NCI-H2196 treated with DMSO at 0.1 percent for 48 hours (cell line): ENCODE results near the gene ZNF77.
"Not testable (repeated sequence)": the region's sequence is repeated elsewhere in the genome, so short reads cannot be mapped to it uniquely, and the experiment has no call there.

ENCODE experiments used
- DNase-seq: peaks from one replicate; lab custom pipeline; 2025; ENCODE audit not compliant: unreplicated experiment; lab: John Stamatoyannopoulos, UW

ZNF77 gene

GRCh38 chr19:2970201-2970835 is 25.5 kb upstream of the ZNF77 start:
- DNase-seq = peak; percentile 44

- DNase-seq = peak; percentile 93
These were observed 24.3 kb upstream of the ZNF77 start for GRCh38 chr19:2969104-2969504.

GRCh38 chr19:2967972-2968371 is 23.2 kb upstream of the ZNF77 start:
- DNase-seq = no peak

GRCh38 chr19:2964874-2965273 is 20.1 kb upstream of the ZNF77 start:
- no peak for DNase-seq

GRCh38 chr19:2963631-2964030 is 18.9 kb upstream of the ZNF77 start:
- DNase-seq = not testable (repeated sequence)

- no peak for DNase-seq
These were observed 18.4 kb upstream of the ZNF77 start for GRCh38 chr19:2963122-2963521.

GRCh38 chr19:2962018-2962670 is 17.4 kb upstream of the ZNF77 start:
- DNase-seq = peak; percentile 25

GRCh38 chr19:2960120-2960519 is 15.3 kb upstream of the ZNF77 start:
- DNase-seq = no peak

GRCh38 chr19:2957160-2957559 is 12.4 kb upstream of the ZNF77 start:
- DNase-seq = no peak

- no peak for DNase-seq
These were observed 8.2 kb upstream of the ZNF77 start for GRCh38 chr19:2952953-2953481.

- DNase-seq = peak; percentile 97
These were observed 5.7 kb upstream of the ZNF77 start for GRCh38 chr19:2950286-2951124.

GRCh38 chr19:2949939-2950285 is 5.1 kb upstream of the ZNF77 start:
- DNase-seq = no peak

- no peak for DNase-seq
These were observed 909 bp upstream of the ZNF77 start for GRCh38 chr19:2945575-2946184.

- no peak for DNase-seq
These were observed 382 bp downstream of the ZNF77 start for GRCh38 chr19:2944403-2944774.

- no peak for DNase-seq
These were observed 1.7 kb downstream of the ZNF77 start for GRCh38 chr19:2942928-2943640.

- DNase-seq = not testable (repeated sequence)
These were observed 8.9 kb downstream of the ZNF77 start for GRCh38 chr19:2935863-2936262.

- no peak for DNase-seq
These were observed 11.3 kb downstream of the ZNF77 start for GRCh38 chr19:2933490-2933910.

- DNase-seq = no peak
These were observed 17.7 kb downstream of the ZNF77 start for GRCh38 chr19:2927032-2927430.

- no peak for DNase-seq
These were observed 18.3 kb downstream of the ZNF77 start for GRCh38 chr19:2926341-2927031.

- no peak for DNase-seq
These were observed 21.3 kb downstream of the ZNF77 start for GRCh38 chr19:2923510-2923909.
